GM12865 (cell line): ENCODE measurements around the gene YWHAB.

Experiments used
- DNase-seq: peaks from one replicate; pipeline ENCODE4 v3.0.0; 2010; ENCODE audit warnings: low read depth
- H3K4me3 ChIP-seq: 2 replicates; pipeline ENCODE4 v1.5.1; 2011; ENCODE audit warnings: mild to moderate bottlenecking, low read depth, low read length, control low read depth
- TF ChIP-seq, protein P1 (sequence below): IDR thresholded peaks from 2 replicates; pipeline ENCODE4 v1.5.1; 2011; ENCODE audit warnings: low read length, control low read depth, low read depth, inconsistent platforms; ENCODE audit not compliant: insufficient read depth; ENCODE audit errors: missing control alignments

Gene YWHAB

DNA sequence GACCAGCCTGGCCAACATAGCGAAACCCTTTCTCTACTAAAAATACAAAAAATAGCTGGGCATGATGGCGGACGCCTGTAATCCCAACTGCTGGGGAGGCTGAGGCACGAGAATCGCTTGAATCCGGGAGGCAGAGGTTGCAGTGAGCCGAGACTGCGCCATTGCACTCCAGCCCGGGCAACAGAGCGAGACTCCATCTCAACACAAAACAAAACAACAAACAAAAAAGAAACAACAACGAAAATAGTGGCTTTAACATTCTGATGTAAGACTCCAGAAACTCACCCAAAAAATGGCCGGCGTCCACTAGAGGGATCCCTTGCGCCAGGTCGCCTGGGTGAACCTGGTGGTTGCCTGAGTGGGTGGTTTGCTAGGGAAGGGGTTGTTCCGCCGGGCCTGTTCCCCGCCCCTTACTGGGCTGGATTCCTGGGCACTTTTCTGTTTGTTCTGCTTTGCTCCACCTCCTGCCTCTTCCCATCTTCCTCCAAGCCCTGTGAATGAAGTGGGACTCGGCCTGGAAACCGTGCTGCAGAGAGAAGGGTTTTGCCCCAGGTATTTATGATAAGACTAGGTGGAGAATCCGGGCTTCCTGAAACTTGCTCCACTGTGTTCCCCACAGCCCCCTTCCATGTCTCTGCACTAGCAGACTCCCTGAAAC is 25.9 kb downstream of the YWHAB start:
- H3K4me3 ChIP-seq, result no peak overlapping the region
- peak; percentile 72 for DNase-seq
- TF ChIP-seq, protein P1, sequence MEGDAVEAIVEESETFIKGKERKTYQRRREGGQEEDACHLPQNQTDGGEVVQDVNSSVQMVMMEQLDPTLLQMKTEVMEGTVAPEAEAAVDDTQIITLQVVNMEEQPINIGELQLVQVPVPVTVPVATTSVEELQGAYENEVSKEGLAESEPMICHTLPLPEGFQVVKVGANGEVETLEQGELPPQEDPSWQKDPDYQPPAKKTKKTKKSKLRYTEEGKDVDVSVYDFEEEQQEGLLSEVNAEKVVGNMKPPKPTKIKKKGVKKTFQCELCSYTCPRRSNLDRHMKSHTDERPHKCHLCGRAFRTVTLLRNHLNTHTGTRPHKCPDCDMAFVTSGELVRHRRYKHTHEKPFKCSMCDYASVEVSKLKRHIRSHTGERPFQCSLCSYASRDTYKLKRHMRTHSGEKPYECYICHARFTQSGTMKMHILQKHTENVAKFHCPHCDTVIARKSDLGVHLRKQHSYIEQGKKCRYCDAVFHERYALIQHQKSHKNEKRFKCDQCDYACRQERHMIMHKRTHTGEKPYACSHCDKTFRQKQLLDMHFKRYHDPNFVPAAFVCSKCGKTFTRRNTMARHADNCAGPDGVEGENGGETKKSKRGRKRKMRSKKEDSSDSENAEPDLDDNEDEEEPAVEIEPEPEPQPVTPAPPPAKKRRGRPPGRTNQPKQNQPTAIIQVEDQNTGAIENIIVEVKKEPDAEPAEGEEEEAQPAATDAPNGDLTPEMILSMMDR, result peak; percentile 58

DNA sequence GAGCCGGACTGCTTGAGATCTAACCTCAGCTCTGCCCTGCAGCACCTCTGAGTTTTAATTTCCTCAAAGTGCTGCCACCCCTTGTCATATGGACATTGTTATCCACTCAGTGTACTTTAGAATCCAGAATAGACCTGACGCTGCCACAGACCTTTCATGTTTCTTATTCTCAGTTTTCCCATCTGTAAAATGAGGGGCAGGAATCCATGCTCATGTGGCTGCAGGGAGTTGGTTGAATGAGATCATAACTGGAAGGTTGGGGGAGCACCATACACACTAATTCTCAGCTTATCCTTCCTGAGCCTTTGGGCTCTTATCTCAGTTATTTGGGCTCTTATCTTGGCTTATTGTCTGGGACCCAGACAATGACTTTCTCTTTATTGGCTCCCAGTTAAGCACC is 26.7 kb downstream of the YWHAB start:
- DNase-seq, result no peak
- TF ChIP-seq, protein P1, result no peak
- H3K4me3 ChIP-seq, result no peak overlapping the region

DNA sequence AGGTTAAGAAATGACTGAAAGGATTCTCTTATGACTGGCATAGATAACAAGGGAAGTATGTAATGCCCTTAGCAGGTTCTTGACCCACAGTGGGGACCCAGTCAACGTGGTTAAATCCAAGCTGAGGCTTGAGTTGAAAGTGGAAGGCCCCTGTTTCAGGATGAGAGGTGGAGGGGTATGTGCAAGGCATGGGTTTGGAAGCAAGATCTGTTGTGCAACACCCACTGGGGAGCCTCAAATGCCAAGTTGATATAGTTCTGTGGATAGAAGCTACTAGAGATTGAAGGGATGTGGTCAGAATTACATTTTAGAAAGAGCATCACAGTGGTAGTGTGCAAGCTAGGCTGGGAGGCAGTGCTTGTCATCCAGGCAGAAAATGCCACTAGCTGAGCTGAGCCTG is 29.4 kb downstream of the YWHAB start:
- H3K4me3 ChIP-seq, result no peak overlapping the region
- TF ChIP-seq, protein P1, result no peak
- no peak for DNase-seq

DNA sequence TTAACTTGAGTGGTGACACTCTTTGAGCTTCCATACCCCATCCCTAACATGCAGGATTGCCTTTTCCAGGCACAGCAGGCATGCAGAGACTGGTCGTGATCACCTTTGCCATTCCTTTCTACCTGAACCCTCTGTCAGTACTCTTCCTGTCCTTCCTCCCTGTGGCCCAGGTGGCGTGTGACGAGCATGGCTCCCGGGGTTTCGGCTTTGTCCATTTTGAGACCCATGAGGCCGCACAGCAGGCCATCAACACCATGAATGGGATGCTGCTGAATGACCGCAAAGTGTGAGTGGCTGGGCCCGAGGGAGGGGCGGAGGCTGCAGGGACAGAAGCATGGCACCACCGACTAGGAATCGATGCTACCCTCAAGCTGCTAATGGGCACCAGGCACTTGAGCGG is 31.1 kb downstream of the YWHAB start:
- TF ChIP-seq, protein P1, result no peak
- no peak overlapping the region for H3K4me3 ChIP-seq
- no peak for DNase-seq

DNA sequence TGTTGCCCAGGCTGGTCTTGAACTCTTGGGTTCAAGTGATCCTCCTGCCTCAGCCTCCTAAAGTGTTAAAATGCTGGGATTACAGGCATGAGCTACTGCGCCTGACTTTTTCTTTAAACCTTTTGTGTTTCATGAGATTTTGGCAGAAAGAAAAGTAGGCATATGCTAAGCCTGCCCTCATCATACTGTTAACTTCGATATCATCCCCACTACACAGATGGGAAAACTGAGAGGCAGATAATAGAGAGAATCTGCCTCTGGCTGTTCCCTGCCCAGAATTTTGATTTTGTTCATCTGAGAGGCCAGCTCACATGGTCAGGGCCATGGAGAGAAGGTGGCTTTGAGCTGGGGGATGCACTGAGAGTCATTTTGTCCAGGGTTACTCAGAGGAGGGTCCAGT is 31.9 kb downstream of the YWHAB start:
- DNase-seq, result no peak
- TF ChIP-seq, protein P1, result no peak
- H3K4me3 ChIP-seq, result no peak overlapping the region

DNA sequence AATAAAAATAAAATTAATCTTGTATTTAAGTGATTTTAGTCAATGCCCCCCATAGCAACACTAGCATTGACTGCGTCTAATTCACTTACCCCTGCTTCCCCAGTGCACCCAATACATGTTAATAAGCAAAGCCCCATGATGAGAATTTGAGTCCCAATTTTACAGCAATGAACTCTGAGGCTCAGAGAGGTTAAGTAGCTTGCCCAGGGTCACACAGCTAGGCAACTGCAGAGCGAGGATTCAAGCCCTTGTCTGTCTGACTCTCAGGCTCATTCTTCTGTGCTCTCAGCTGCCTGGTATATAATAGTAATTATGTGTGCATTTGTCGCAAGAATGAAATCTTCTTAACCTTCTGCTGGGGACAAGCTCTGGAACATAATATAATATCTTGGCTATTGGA is 32.8 kb downstream of the YWHAB start:
- TF ChIP-seq, protein P1, result no peak
- H3K4me3 ChIP-seq, result no peak overlapping the region
- DNase-seq, result no peak

DNA sequence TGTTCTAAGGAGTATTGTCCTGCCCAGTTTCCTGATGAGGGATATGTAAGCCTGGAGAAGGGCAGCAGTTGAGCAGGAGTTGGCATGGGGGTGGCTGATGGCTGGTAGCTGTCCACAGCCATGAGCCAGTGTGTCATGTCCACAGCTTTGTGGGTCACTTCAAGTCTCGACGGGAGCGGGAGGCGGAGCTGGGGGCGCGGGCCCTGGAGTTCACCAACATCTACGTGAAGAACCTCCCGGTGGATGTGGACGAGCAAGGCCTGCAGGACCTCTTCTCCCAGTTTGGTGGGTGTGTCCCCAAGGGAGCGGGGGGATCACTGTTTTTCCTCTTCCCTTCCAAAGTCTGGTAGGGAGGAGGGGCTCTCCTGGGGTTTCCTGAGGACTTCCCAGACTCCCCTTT is 33.3 kb downstream of the YWHAB start:
- TF ChIP-seq, protein P1, result no peak
- DNase-seq, result no peak
- no peak overlapping the region for H3K4me3 ChIP-seq
